NCI-H2081 treated with DMSO at 0.1 percent for 48 hours (cell line): ENCODE data around the gene CABLES2.

Experiments
- DNase-seq: peaks from one replicate; lab custom pipeline; 2025; lab: John Stamatoyannopoulos, UW

Gene CABLES2

DNA sequence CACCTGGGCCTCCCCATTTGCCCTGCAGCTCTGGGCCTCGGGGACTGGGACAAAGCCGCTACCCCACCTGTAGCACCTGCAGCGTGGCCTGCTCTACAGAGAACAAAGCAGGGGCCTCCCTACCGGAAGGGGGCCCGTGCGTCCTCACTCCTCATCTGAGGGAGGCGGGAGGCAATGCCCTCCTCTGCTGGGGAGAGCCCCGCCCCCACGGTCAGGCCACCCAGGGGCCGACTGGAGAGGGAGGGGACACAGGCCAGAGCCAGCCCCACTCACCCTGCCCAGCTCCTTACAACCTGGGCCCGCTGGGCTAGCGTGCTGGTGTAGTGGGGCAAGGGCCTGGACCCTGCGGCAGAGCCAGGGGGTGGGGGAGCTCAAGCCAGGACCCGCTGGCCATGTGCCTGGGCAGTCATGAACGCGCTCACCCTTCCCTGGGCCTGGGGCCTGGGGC, 48.0 kb downstream of the CABLES2 start:
- DNase-seq: no peak

GRCh38 chr20:62358171-62359042, 48.7 kb downstream of the CABLES2 start:
- DNase-seq: no peak

DNA sequence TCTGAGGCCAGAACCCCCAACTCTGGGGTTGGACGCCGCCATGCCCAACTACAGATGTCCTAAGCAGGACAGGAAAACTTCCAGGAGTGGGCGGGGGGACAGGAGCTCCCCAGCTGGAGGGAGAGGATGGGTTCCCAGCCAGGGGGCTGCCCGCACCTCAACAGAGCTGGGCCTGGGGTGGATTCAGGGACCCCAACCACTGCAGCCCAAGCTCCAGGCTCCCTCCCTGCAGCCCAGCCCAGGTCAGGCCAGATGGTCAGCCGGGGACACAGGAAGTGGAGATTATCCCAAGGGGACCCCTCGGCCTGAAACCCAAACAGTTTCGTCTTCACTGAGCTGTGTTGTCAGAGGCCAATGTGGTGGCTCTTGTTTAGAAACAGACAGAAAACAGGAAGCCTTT, 49.4 kb downstream of the CABLES2 start:
- DNase-seq: no peak

- DNase-seq: no peak
Measured at GRCh38 chr20:62357187-62357667, 49.9 kb downstream of the CABLES2 start.

- DNase-seq: no peak
Measured at GRCh38 chr20:62356589-62357186, 50.4 kb downstream of the CABLES2 start.

DNA sequence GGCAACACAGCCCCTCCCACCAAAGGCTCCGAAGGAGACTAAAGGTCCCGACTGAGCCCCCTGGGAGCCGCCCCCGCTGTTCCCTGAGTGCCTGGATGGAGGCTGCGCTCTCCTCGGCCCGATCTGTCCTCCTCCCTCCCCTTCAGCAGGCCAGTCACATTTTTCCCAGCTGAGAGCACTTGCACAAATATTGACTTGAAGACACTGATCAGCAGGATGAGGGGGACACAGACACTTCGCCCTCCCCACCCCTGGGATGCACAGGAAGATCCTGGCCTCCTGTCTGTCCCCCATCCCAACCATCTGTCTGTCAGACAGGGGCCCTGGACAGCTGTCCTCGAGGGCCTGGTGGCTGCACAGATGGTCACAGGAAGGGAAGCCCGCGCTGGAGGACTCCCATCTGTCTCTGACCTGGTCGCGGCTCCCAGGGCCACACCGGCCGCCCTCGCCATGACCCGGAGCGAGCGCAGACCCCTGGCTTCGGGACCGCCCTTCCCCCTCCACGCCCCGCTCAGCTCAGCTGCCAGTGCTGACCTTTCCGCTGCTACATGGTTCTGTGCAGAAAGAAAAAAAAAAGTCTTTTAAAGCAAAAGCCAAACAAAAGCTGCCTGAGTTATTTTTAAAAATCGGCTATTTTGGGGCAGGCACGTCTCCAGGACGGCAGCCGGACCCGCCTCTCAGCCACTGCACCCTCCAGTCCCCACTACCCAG, 51.1 kb downstream of the CABLES2 start:
- no peak for DNase-seq

- DNase-seq: no peak
Measured at GRCh38 chr20:62355516-62355877, 51.6 kb downstream of the CABLES2 start.

DNA sequence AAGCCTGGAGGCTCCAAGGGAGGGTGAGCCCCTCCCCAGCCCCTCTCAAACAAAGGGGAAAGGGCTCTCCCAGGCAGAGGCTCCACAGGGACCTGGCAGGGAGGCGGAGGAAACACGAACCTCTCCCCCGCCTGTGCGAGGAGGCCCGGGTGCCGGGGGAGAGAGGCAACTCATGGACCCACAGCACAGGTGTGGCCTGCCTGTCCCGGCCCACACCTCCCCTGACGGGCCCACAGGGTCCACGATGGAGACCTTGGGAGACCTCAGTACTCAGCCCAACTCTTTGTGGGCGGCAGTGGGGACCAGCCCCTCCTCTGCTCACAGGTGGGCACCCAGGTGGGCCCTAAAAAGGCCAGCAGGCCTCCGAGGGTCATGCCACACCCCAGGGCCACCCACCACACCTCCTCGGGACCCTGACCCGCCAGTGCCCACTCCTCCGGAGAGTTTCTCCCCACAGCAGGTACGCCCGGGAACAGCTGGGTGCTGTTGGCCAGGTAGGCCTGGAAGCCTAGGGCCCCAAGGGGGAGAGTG, 52.2 kb downstream of the CABLES2 start:
- no peak for DNase-seq

DNA sequence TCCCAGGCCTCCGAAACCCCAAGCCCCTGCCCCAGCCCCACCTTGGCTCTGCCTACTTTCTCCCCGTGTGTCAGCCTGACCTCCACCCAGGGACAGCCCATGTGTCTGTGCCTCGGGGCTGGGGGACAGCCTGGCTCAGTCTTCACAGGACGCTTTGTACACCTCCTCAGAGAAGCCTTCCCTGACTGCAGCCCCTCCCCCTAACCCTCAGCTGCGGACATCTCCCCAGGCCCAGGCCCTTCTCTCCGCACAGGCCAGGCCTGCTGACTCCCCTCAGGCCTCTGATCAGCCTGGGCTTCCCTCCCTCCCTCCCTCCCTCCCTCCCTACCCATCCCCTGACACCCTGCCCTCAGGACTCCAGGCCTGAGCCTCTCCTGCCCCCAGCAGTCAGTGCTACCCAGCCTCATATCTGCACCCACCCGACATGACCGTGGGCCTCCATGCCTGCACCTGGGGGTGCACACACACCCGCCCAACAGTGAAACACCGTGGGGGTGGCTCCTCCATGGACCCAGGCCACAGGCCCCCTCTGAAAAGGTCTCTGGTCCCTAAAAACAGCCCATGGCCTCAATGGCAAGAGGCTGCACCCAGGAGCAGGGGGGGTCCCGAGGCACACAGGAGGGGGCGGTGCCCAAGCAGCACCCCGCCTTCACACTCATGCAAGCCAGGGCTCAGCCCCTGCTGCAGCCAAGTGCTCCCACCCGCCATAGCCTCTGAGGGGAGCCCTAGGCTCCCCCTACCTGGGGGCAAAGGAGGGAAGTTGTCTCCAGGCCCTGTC, 52.9 kb downstream of the CABLES2 start:
- DNase-seq: no peak

GRCh38 chr20:62353289-62354030, 53.6 kb downstream of the CABLES2 start:
- no peak for DNase-seq

DNA sequence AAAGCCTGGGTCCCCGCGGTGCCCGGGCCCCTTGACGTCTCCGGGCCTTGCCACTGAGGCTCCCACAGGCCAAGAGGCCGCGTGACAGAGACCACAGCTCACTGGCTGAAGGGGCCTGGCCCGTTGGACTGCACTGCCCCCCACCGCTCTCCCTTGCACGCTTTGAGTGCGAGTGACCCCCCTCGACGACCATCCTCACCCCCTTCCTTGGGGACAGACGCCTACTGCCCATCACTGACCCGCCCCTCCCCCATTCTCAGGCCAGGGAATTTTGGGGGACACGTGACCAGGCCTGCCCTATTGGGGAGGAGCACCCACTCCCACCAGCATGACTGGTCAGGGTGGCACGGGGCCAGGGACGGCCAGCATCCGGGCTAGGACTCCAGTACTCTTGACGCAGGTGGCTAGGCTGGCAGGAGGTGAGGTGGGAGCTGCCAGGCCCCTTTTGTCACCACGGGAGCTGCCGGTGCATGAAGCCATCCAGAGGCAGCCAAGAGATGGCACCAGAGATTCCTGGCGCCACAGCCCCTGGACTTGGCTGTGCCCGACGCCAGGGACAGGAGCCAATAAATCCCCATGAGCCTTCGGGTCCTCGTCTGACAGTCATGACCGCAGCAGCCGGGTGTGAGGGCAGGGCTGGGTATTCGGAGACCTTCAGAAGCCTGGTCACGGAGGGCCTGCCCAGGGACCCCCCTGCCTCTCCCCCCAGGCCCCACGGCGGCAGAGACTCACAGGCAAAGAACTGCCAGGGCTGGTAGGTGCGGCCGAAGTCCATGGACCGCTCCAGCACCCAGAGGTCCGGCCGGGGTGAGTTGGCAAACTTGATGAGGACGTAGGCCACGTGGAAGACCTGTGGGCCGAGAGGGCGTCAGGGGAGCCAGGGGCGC, 54.4 kb downstream of the CABLES2 start:
- DNase-seq: no peak

DNA sequence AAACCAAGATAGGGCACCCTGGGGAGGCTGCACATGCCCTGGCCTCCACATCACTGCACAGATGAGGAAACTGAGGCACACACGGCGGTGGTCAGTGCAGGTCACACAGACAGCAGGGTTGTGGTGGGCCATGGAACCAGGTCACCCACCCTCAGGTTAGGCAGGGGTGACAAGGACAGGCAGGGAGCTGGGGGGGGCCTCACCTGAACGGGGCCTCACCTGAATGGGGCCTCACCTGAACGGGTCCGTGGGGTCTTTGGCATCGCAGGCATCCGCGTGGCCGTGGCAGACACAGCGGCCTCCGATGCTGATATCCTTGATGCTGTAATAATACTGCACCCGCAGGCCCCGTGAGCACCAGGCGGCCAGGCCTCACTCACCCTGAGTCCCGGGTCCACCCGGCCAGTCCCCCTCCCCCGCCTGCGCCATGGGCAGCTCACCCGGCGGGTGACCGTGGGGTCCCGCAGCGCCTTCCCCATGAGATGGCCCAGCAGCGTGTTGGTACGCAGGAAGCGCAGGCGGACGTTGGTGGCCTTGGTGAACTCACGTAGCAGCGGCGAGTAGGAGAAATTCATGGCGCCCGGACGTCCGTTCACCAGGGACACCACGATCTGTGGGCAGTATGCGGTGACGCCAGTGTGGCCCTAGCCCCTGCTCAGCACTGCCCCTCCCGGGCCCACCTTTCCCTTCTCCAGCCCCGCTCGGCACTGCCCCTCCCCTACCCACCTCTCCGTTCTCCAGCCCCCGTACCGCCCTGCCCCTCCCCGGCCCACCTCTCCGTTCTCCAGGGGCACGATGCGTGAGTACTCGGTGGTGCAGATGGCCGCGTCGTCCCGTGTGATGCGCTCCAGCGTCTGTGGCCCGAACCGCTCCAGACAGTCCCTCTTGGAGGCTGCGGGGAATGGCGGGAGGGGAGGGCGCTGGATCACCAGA, 55.4 kb downstream of the CABLES2 start:
- DNase-seq: no peak

GRCh38 chr20:62350629-62351422, 56.3 kb downstream of the CABLES2 start:
- DNase-seq: no peak

DNA sequence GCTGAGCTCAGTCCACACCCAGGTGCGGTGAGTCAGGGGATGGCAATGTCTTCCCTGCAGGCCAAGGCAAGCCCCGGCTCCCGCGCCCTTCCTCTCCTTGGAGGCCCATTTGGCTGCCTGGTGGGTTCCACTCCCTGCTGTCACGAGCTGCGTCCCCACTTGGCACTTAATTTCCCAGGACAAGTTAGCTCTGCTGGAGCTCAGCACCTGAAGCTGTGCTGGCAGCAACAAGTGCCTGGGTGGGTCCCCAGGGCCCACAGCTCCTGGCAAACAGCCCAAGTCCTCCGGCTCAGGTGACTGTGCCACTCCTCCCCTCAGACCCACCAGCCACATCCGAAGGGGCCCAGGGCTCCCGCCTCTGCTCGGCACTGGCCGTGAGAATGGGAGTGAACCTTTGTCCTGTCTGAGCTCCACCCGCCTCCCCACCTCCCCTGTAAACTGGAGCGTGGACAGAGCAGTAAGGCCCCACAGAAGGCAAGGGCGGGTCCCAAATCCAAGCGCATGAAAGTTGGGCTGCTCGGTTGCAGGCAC, 56.9 kb downstream of the CABLES2 start:
- DNase-seq: no peak

- DNase-seq: no peak
Measured at GRCh38 chr20:62349556-62350097, 57.5 kb downstream of the CABLES2 start.

GRCh38 chr20:62348604-62349003, 58.5 kb downstream of the CABLES2 start:
- no peak for DNase-seq

- DNase-seq: no peak
Measured at GRCh38 chr20:62347445-62347844, 59.6 kb downstream of the CABLES2 start.

GRCh38 chr20:62347151-62347404, 60.0 kb downstream of the CABLES2 start:
- DNase-seq: no peak
